Measurements from ENCODE around the gene MTHFD1L.
"Not testable (repeated sequence)": the region's sequence is repeated elsewhere in the genome, so short reads cannot be mapped to it uniquely, and the experiment has no call there.

MTHFD1L gene

GRCh38 chr6:151095538-151096254 lies 230.2 kb downstream of the MTHFD1L start:
- DNase-seq (ENCODE audit: low read depth), result no peak

- DNase-seq (ENCODE audit: low read depth), result peak; percentile 14
Measured at GRCh38 chr6:151096255-151096612, 230.7 kb downstream of the MTHFD1L start.

GRCh38 chr6:151096691-151097606 lies 231.4 kb downstream of the MTHFD1L start:
- no peak for DNase-seq (ENCODE audit: low read depth)

- DNase-seq (ENCODE audit: low read depth), result no peak
Measured at GRCh38 chr6:151098166-151098565, 232.7 kb downstream of the MTHFD1L start.

- DNase-seq (ENCODE audit: low read depth), result no peak
Measured at GRCh38 chr6:151100326-151100725, 234.8 kb downstream of the MTHFD1L start.

- DNase-seq (ENCODE audit: low read depth), result no peak
Measured at GRCh38 chr6:151101161-151101815, 235.8 kb downstream of the MTHFD1L start.

- DNase-seq (ENCODE audit: low read depth), result no peak
Measured at GRCh38 chr6:151101816-151102694, 236.6 kb downstream of the MTHFD1L start.

GRCh38 chr6:151103266-151103665 lies 237.8 kb downstream of the MTHFD1L start:
- no peak for DNase-seq (ENCODE audit: low read depth)

- DNase-seq (ENCODE audit: low read depth), result no peak
Measured at GRCh38 chr6:151107897-151108427, 242.5 kb downstream of the MTHFD1L start.

GRCh38 chr6:151108548-151108947 lies 243.0 kb downstream of the MTHFD1L start:
- no peak for DNase-seq (ENCODE audit: low read depth)

GRCh38 chr6:151109361-151109760 lies 243.9 kb downstream of the MTHFD1L start:
- DNase-seq (ENCODE audit: low read depth), result no peak

GRCh38 chr6:151109869-151110575 lies 244.5 kb downstream of the MTHFD1L start:
- DNase-seq (ENCODE audit: low read depth), result no peak

GRCh38 chr6:151110576-151110905 lies 245.0 kb downstream of the MTHFD1L start:
- no peak for DNase-seq (ENCODE audit: low read depth)

- no peak for DNase-seq (ENCODE audit: low read depth)
Measured at GRCh38 chr6:151111670-151112069, 246.2 kb downstream of the MTHFD1L start.

GRCh38 chr6:151112130-151112529 lies 246.6 kb downstream of the MTHFD1L start:
- no peak for DNase-seq (ENCODE audit: low read depth)

- DNase-seq (ENCODE audit: low read depth), result not testable (repeated sequence)
Measured at GRCh38 chr6:151112884-151113283, 247.4 kb downstream of the MTHFD1L start.

- no peak for DNase-seq (ENCODE audit: low read depth)
Measured at GRCh38 chr6:151113641-151114040, 248.1 kb downstream of the MTHFD1L start.

GRCh38 chr6:151118461-151119123 lies 253.1 kb downstream of the MTHFD1L start:
- no peak for DNase-seq (ENCODE audit: low read depth)

- DNase-seq (ENCODE audit: low read depth), result no peak
Measured at GRCh38 chr6:151119823-151120524, 254.5 kb downstream of the MTHFD1L start.

GRCh38 chr6:151121900-151122299 lies 256.4 kb downstream of the MTHFD1L start:
- no peak for DNase-seq (ENCODE audit: low read depth)

Measured in fibroblast of the conjunctiva (primary cell).